HG02884 (cell line): Measurements from ENCODE around the gene PRR5L.
A peak's percentile ranks its signal among the peaks of the same experiment; 100 is the strongest.
"Not testable (repeated sequence)": the region's sequence is repeated elsewhere in the genome, so short reads cannot be mapped to it uniquely, and the experiment has no call there.

Experiments
- ATAC-seq: cut with Tn5 transposase; IDR thresholded peaks from one replicate; pipeline ENCODE4 v1.9.1; 2021; ENCODE audit warnings: mild to moderate bottlenecking, moderate library complexity; ENCODE audit not compliant: unreplicated experiment

Gene PRR5L

DNA sequence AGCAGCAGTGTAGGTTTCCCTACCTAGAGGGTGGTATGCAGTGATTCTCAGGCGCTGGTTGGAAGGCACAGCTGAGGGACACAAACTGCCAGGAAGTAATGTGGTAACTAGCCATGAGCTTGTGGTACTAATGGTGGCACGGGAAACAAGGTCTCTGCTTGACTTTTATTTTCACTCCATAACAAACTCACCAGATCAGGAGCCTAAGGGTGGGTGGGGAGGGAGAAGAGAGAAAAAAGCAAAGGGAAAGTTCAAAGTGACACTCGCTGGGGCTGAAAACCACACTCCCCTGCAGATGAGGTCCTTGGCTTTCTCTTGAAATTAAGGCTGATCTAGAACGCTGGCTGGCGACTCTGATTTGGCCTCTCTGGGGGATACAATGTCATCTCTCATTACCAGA lies 192.0 kb downstream of the PRR5L start:
- peak; percentile 72 for ATAC-seq

- ATAC-seq: no peak
These were observed 194.1 kb downstream of the PRR5L start for GRCh38 chr11:36490026-36490806.

- ATAC-seq: no peak
These were observed 196.7 kb downstream of the PRR5L start for GRCh38 chr11:36492724-36493304.

GRCh38 chr11:36493332-36493731 lies 197.2 kb downstream of the PRR5L start:
- ATAC-seq: no peak

DNA sequence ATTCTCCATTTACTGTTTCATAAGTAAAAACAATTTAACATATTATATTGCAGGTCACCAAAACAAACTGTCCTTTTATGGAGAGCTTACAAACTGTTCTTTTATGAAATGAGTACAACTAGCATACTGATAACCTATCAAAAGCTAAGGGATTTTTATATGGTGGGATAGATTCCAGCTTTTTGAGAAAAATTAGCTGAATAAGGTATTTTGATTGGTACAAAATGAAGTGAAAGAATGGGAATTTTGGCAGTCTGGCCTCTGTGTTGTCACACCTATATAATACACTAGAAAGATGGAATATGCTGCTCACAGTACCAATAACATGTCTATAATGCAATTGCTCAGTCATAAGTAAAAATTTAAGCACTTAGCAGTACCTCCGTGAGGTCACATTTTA lies 202.6 kb downstream of the PRR5L start:
- ATAC-seq: no peak

DNA sequence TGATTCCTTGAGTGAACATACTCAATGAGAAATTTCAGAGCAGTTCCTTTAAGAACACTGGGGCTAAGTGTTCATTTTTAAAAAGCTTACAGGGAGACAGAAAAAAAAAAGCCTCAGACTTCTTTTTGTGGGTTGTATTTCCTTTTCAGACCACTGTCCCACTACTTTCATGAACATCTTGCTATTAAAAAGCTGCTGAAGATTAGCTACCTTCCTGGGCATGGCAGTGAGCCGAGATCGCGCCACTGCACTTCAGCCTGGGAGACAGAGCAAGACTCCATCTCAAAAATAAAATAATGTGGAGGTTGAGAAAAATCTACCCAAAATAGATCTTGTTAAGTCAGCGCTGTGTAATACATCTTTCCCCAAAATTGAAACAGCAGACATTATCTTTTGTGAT lies 203.2 kb downstream of the PRR5L start:
- ATAC-seq: no peak

- ATAC-seq: peak; percentile 98
These were observed 204.2 kb downstream of the PRR5L start for GRCh38 chr11:36500315-36500721.

DNA sequence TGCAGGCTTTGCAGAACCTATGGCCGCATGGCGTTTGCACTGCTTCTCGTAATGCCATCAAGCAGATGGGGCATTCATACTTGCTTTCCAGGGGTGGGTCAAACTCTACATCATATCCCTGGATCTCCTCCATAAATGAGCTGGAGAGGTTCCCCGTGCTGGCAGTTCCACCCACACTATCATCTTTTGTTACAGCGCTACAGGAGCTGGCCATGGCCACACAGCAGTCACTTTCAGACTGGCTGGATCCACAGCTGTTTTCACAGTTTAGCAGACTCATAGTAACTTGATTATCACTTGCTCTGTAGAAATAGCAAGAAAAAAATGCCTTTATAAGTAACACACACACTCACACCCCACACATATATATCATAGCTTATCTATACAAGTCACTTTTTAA lies 205.1 kb downstream of the PRR5L start:
- ATAC-seq: no peak

- no peak for ATAC-seq
These were observed 211.9 kb downstream of the PRR5L start for GRCh38 chr11:36507824-36508489.

- no peak for ATAC-seq
These were observed 212.7 kb downstream of the PRR5L start for GRCh38 chr11:36508743-36509142.

- ATAC-seq: peak; percentile 19
These were observed 213.1 kb downstream of the PRR5L start for GRCh38 chr11:36509201-36509639.

DNA sequence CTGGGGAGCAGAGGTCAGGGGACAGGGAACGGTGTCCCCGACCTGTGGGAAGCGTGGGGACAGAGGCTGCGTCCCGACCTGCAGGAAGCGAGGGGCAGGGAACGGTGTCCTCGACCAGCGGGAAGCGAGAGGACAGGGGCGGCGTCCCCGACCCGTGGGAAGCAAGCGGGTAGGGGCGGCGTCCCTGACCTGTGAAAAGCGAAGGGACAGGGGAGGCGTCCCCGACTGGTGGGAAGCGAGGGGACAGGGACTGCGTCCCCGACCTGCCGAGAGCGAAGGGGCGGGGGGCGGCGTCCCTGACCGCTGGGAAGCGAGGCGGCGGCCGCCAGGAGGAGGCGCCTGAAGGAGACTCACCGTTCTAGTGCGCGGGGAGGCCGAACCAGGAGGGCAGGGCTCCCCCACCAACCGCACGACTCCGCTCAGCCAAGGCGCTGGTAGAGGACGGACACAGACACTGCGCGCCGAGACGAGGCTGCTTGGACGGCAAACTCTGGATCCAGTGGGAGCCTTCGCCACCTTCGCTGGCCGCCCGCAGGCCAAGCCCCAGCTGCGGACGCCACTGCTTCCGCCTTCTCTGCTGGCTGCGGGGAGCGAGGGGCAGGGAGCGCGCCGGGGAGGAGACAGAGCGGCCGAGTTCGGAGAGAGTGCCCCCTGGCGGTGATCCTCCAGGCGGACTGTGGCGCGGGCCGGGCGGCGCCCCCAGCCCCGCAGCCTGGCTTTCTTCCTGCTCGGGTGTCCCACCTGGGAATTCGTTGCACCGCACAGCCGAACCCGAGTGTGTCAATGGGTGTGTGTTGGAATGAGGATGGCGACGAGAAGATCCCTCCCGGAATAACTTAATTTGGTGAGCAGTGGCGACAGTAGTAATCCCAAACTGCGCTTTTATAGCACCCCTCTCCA lies 213.9 kb downstream of the PRR5L start, which contains the start of gene TRAF6:
Gene TRAF6 (minus strand): TSS at position 579 of the 900 bp plus-strand sequence. CDS start 8,757 bp downstream, outside the sequence.
- peak; percentile 95 for ATAC-seq

GRCh38 chr11:36510594-36510942 lies 214.5 kb downstream of the PRR5L start:
- no peak for ATAC-seq

DNA sequence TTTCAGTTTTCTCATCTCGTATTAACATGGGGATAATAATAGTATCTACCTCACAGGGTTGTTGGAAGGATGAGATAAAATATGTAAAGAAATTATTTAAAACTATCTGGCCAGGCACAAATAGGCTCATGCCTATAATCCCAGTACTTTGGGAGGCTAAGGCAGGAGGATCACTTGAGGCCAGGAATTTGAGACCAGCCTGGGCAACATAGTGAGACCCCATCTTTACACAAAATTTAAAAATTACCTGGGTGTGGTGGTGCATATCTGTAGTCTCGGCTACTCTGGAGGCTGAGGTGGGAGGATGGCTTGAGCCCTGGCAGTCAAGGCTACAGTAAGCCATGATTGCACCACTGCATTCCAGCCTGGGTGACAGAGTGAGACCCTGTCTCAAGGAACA lies 215.0 kb downstream of the PRR5L start:
- not testable (repeated sequence) for ATAC-seq

DNA sequence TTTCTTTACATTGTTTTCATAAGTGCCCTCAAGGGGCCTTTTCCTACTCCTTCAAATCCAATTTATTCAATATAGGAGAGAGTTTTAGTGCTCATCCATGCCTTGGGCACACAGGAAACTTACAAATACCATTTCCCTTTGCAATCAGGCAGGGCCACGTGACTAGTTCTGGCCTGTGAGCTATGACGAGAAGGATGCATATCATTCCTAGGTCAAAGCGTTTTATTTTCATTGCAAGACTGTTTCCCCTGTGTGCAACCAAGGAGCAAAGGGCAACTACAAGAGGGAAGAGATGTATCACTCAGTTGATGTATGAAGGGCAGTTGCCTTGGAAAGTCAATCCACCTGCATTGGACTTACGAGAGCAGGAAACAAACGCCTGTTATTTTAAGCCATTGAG lies 215.9 kb downstream of the PRR5L start:
- ATAC-seq: no peak

GRCh38 chr11:36513965-36514364 lies 217.9 kb downstream of the PRR5L start:
- no peak for ATAC-seq
